ENCODE measurements around the gene PAPOLB.
"Not testable (repeated sequence)": the region's sequence is repeated elsewhere in the genome, so short reads cannot be mapped to it uniquely, and the experiment has no call there.

The PAPOLB gene

GRCh38 chr7:4894482-4894881 is 32.7 kb upstream of the PAPOLB start:
- TF ChIP-seq, protein P1, sequence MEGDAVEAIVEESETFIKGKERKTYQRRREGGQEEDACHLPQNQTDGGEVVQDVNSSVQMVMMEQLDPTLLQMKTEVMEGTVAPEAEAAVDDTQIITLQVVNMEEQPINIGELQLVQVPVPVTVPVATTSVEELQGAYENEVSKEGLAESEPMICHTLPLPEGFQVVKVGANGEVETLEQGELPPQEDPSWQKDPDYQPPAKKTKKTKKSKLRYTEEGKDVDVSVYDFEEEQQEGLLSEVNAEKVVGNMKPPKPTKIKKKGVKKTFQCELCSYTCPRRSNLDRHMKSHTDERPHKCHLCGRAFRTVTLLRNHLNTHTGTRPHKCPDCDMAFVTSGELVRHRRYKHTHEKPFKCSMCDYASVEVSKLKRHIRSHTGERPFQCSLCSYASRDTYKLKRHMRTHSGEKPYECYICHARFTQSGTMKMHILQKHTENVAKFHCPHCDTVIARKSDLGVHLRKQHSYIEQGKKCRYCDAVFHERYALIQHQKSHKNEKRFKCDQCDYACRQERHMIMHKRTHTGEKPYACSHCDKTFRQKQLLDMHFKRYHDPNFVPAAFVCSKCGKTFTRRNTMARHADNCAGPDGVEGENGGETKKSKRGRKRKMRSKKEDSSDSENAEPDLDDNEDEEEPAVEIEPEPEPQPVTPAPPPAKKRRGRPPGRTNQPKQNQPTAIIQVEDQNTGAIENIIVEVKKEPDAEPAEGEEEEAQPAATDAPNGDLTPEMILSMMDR (IDR thresholded peaks at IDR 0.05; ENCODE audit: borderline replicate concordance, control extremely low read depth, extremely low read depth, insufficient read depth, missing control alignments), result no peak
- in situ Hi-C loops (cut with MboI; ENCODE audit: low sequenced_read_pairs, unreplicated experiment), result no loop called here
- no peak for DNase-seq (ENCODE audit: low spot score)

- no peak for DNase-seq (ENCODE audit: low spot score)
- in situ Hi-C loops (cut with MboI; ENCODE audit: low sequenced_read_pairs, unreplicated experiment), result no loop called here
- TF ChIP-seq, protein P1 (IDR thresholded peaks at IDR 0.05; ENCODE audit: borderline replicate concordance, control extremely low read depth, extremely low read depth, insufficient read depth, missing control alignments), result no peak
Observed at GRCh38 chr7:4893929-4894475, 32.2 kb upstream of the PAPOLB start.

DNA sequence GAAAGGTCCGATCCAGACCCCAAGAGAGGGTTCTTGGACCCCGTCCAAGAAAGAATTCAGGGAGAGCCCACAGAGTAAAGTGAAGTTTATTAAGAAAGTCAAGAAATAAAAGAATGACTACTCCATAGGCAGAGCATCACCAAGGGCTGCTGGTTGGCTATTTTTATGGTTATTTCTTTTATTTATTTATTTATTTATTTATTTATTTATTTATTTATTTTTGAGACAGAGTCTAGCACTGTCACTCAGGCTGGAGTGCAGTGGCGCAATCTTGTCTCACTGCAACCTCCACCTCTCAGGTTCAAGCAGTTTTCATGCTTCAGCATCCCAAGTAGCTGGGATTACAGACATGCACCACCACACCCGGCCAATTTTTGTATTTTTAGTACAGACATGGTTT is 31.4 kb upstream of the PAPOLB start:
- DNase-seq (ENCODE audit: low spot score); in situ Hi-C loops (cut with MboI; ENCODE audit: low sequenced_read_pairs, unreplicated experiment): not testable (repeated sequence)

DNA sequence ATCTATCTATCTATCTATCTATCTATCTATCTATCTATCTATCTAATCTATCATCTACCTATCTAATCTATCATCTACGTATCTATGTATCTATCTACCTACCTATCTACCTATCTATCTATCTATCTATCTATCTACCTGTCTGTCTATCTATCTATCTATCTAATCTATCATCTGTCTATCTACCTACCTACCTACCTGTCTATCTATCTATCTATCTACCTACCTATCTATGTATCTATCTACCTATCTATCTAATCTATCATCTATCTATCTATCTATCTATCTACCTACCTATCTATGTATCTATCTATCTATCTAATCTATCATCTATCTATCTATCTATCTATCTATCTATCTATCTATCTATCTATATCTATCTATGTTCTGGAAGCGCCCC is 29.7 kb upstream of the PAPOLB start:
- DNase-seq (ENCODE audit: low spot score); in situ Hi-C loops (cut with MboI; ENCODE audit: low sequenced_read_pairs, unreplicated experiment): not testable (repeated sequence)

- in situ Hi-C loops (cut with MboI; ENCODE audit: low sequenced_read_pairs, unreplicated experiment), result no loop called here
- TF ChIP-seq, protein P1 (IDR thresholded peaks at IDR 0.05; ENCODE audit: borderline replicate concordance, control extremely low read depth, extremely low read depth, insufficient read depth, missing control alignments), result no peak
- DNase-seq (ENCODE audit: low spot score), result no peak
Observed at GRCh38 chr7:4889682-4890081, 27.9 kb upstream of the PAPOLB start.

- TF ChIP-seq, protein P1 (IDR thresholded peaks at IDR 0.05; ENCODE audit: borderline replicate concordance, control extremely low read depth, extremely low read depth, insufficient read depth, missing control alignments), result no peak
- no peak for DNase-seq (ENCODE audit: low spot score)
- in situ Hi-C loops (cut with MboI; ENCODE audit: low sequenced_read_pairs, unreplicated experiment), result no loop called here
Observed at GRCh38 chr7:4888161-4888560, 26.3 kb upstream of the PAPOLB start.

GRCh38 chr7:4886671-4887070 is 24.8 kb upstream of the PAPOLB start:
- in situ Hi-C loops (cut with MboI; ENCODE audit: low sequenced_read_pairs, unreplicated experiment), result no loop called here
- DNase-seq (ENCODE audit: low spot score), result no peak
- TF ChIP-seq, protein P1 (IDR thresholded peaks at IDR 0.05; ENCODE audit: borderline replicate concordance, control extremely low read depth, extremely low read depth, insufficient read depth, missing control alignments), result no peak

- TF ChIP-seq, protein P1 (IDR thresholded peaks at IDR 0.05; ENCODE audit: borderline replicate concordance, control extremely low read depth, extremely low read depth, insufficient read depth, missing control alignments), result no peak
- in situ Hi-C loops (cut with MboI; ENCODE audit: low sequenced_read_pairs, unreplicated experiment), result no loop called here
- DNase-seq (ENCODE audit: low spot score), result no peak
Observed at GRCh38 chr7:4885317-4885807, 23.5 kb upstream of the PAPOLB start.

Measured in GM13976 (cell line).